ENCODE results near the gene MYLK4.

Gene MYLK4

DNA sequence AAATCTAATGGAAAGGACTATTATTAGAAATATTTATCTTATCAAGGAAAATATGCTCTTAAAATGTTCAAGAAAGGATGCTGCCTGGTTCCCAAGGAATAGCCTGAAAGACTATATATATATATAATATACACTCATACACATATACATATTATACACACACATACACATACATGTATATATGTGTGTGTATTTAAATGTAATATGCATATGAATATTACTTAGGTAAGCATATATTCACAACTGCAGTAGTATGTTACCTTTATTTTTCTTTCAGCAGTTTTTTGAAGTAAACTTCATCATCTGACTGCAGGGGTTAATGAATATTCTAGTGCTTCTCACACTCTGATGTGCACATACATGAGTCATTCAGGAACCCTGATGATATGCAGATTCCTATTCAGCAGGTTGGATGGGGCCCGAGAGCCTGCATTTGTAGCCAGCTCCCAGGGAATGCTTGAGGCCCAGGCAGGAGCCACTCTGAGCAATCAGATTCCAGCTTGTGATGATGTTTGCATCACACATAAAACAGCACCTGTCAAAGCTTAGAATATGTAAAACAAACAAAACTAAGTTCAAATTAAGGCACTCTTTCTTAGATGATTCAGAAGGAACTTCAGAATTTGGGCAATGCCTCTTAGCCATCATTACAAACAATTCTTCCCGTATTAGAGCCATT, 16.1 kb downstream of the MYLK4 start:
- DNase-seq (ENCODE audit: low read depth, low spot score), result peak; percentile 45

GRCh38 chr6:2733736-2734480, 16.8 kb downstream of the MYLK4 start:
- no peak for DNase-seq (ENCODE audit: low read depth, low spot score)

- DNase-seq (ENCODE audit: low read depth, low spot score), result no peak
Measured at GRCh38 chr6:2733324-2733723, 17.4 kb downstream of the MYLK4 start.

GRCh38 chr6:2732503-2733089, 18.1 kb downstream of the MYLK4 start:
- no peak for DNase-seq (ENCODE audit: low read depth, low spot score)

- peak; percentile 33 for DNase-seq (ENCODE audit: low read depth, low spot score)
Measured at GRCh38 chr6:2731281-2731909, 19.3 kb downstream of the MYLK4 start.

GRCh38 chr6:2730353-2731107, 20.2 kb downstream of the MYLK4 start:
- no peak for DNase-seq (ENCODE audit: low read depth, low spot score)

- DNase-seq (ENCODE audit: low read depth, low spot score), result no peak
Measured at GRCh38 chr6:2729921-2730320, 20.8 kb downstream of the MYLK4 start.

- peak; percentile 65 for DNase-seq (ENCODE audit: low read depth, low spot score)
Measured at GRCh38 chr6:2725999-2726567, 24.6 kb downstream of the MYLK4 start.

GRCh38 chr6:2725364-2725988, 25.2 kb downstream of the MYLK4 start:
- no peak for DNase-seq (ENCODE audit: low read depth, low spot score)

- no peak for DNase-seq (ENCODE audit: low read depth, low spot score)
Measured at GRCh38 chr6:2721219-2721618, 29.5 kb downstream of the MYLK4 start.

- DNase-seq (ENCODE audit: low read depth, low spot score), result no peak
Measured at GRCh38 chr6:2719093-2719455, 31.6 kb downstream of the MYLK4 start.

DNA sequence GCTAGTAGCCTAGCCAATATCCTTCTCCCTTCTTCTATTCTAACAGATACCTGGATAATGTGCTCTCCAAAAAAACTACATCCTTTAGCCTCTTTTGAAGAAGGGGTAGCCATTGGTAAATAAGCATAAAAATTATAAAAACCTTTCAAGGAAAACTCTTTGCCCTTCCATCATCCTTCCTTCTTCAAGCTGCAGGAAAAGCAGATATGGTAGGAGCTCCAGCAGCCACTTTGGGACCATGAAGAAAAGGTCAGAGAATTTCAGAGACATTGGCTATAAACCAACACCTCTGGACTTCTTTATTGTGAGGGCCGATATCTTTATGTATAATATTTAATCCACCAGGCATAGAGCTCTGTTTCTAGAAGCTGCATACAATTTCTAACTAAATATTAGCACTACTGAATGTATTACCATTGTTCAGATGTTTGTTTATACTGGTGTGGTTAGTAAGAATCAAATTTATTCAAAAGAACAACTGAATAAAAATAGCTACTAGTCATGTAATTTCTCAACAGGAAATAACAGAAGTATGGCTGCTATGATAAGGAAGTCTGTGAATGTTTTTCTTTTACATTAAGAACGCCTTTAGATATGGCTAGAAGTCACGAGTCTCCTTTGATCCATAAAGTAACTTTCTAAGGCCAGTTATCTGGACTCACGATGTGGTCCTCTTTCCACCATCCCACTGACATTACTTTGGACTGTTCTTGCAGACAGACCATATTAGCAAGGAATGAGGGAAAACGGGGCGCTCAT, 32.2 kb downstream of the MYLK4 start:
- DNase-seq (ENCODE audit: low read depth, low spot score), result no peak

GRCh38 chr6:2716936-2717700, 33.6 kb downstream of the MYLK4 start:
- no peak for DNase-seq (ENCODE audit: low read depth, low spot score)

DNA sequence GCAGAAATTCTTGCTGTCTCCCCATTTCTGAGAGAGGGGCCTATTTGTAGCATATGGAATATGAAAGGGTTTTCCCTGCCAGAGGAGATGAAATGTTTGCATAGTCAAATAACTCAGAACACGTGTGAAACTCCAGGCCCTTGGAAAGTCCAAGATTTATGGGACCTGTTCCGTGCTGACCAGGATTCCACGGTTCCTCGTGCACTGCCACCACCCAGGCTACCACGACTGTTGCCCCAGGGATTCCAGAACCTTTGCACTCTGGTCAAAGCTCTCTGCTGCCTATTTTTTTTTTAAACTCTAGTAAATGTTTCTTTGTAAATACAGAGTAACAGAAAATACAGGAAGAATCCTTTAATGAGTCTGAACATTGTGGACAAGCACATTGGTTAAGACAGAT, 35.0 kb downstream of the MYLK4 start:
- no peak for DNase-seq (ENCODE audit: low read depth, low spot score)

DNA sequence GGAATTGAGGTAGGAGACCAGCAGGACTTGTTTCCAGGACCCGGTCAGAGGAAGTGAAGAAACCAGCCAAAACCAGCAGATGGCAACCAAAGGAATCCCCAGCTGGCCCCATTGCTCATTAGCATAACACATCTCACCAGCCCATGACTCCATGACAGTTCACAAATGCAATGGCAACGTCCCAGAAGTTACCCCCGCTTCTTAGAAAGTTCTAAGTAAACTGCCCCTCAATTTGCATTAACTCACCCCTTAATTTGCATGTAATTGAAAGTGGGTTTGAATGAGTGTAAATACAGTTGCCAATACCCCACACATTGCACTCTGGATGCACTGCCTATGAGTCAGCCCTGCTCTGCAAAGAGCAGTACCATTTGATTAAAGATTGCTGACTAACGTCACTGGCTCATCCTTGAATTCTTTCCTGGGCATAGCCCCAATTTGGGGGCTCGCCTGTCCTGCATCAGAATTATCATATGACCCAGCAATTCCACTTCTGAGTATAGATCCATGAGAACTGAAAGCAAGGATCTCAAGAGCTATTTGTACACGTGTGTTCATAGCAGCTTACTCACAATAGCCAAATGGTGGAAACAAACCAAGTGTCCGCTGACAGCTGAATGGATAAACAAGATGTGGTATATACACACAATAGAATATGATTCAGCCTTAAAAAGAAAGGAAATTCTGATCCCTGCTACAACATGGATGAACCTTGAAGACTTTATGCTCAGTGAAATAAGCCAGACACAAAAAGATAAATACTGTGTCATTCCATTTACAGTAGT, 36.4 kb downstream of the MYLK4 start:
- peak; percentile 90 for DNase-seq (ENCODE audit: low read depth, low spot score)

DNA sequence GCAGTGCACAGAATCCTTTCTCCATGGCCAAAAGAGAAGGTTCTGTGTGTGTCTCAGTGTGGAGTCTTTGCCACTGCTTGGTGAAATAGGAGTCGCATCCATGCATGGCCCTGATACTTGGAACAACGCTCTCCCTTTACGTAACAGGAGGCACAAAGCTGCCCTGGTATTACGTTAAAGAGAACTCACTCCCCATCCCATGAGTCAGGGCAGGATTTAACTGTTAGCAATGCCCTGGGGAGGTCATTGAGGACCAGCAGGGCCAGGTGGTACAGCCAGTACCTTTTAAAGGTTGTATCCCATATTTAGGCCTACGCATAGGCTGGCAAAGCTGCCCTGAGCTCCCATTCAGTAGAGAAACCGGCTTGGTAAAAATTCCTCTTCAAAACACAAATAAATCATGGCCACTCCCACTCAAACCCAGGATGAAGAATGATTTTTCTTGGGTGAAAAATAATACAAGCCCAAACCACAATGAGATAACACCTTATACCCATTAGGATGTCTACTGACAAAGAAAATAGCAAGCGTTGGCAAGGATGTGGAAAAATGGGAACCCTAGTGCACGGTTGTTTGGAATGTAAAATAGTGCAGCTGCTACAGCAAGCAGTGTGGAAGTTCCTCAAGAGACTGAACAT, 37.1 kb downstream of the MYLK4 start:
- DNase-seq (ENCODE audit: low read depth, low spot score), result no peak

- no peak for DNase-seq (ENCODE audit: low read depth, low spot score)
Measured at GRCh38 chr6:2712102-2712501, 38.6 kb downstream of the MYLK4 start.

- no peak for DNase-seq (ENCODE audit: low read depth, low spot score)
Measured at GRCh38 chr6:2710412-2710811, 40.3 kb downstream of the MYLK4 start.

Data from astrocyte of the hippocampus (primary cell).